HG02840 (cell line): ENCODE measurements around the gene LRP1.

Experiments used
- ATAC-seq: cut with Tn5 transposase; IDR thresholded peaks from one replicate; pipeline ENCODE4 v1.9.1; 2021; ENCODE audit warnings: mild to moderate bottlenecking, moderate library complexity, moderate number of reproducible peaks; ENCODE audit not compliant: unreplicated experiment, low FRiP score

Gene LRP1

DNA sequence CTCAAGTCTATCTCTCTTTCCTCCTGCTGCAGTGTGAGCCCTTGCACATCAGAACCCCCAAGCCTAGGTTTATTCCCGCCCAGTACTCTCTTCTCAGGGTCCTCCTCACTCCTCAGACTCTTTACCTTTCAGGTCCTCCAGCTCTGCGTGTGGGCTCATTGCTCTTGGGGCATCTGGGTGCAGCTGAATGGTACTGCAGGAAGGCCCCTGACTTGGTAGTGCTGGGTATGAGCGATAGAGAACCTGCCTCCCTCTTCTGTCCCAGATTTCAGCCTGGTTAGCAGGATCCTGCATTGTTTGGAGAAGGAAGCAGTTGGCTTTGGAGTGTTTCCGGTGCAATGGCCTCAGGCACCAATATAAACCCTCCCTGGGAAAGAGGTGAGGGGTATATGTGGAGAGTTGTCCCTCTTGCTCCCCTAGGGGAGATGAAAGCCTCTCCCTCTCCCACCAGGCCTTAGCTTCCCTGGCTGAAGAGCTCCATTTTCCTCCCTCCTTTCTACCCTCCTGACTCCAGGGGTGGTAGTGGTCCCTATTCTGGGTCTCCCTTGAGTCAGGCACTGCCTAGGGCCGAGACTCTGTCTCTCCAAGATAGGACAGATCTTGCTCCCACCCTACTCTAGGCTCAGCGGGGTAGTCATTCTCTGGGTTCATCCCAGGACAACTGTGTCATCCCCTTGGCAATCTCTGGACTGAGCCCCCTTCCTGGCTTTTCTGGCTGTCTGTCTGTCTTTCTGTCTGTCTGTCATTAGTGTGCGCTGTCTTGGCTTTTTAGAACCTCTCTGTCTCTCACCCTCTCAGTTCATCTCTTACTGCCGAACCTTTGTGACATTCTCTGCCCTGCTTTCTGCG is 3.8 kb downstream of the LRP1 start:
- ATAC-seq = no peak

DNA sequence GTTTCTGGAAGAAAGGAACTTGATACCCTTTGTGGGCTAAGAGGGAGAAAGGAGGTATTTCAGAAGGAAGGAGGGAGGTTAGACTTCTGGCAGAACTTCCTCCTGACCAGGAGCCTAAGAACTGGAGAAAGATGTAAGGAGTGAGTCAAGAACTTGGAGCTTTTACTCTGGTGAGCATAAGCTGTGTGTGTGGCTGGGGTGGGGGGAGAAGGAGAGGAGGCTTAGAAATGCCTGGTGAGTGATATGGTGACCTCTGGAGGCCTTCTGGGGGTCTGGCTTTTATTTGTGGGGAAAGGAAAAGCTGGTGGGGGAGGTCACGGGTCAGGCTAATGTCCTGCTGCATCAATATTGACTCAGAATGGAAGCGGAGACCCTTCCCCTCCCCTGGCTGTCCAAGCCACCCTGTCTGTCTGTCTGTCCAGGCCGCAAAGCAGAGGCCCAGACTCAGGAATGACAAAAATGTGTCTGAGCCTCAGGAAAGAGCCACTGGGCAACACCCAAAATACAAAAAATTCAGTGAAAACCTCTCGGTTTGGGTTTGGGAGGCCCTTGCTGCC is 4.8 kb downstream of the LRP1 start:
- no peak for ATAC-seq

DNA sequence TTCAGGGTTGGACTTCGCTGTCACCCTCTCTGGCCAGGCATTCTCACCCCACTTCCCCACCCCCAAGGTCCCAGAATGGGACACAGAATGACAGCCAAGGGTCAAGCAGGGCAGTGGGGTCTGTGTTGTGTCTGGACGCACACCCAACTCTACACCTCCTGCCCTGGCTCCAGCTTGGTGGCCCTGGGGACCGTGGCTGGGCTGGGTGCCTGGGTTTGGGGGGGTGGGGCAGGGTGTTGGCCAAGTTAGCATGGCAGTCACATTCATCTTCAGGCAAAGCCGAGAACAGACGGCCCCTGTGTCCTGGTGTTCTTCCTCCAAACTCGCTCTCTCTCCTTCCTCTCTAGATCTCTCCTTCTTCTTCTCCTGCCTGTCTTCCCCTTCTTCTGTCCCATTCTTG is 5.6 kb downstream of the LRP1 start:
- no peak for ATAC-seq

DNA sequence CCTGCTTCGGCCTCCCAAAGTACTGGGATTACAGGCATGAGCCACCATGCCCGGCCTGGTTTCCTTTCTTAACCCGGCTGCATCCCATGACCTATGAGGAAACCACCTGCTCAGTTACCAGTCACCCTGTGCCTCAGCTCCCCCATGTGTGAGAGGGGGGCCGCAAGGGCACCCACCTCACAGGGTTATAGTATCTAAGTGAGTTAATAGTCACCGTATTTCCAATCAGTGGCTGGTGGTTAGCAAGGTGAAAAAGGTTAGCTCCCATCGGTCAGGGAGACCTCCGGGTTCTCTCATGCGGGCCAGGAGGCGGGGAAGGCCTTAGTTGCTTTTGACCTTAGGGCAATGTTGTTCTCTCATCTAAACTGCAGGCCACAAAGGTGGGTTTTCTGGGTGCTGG is 6.7 kb downstream of the LRP1 start:
- no peak for ATAC-seq

DNA sequence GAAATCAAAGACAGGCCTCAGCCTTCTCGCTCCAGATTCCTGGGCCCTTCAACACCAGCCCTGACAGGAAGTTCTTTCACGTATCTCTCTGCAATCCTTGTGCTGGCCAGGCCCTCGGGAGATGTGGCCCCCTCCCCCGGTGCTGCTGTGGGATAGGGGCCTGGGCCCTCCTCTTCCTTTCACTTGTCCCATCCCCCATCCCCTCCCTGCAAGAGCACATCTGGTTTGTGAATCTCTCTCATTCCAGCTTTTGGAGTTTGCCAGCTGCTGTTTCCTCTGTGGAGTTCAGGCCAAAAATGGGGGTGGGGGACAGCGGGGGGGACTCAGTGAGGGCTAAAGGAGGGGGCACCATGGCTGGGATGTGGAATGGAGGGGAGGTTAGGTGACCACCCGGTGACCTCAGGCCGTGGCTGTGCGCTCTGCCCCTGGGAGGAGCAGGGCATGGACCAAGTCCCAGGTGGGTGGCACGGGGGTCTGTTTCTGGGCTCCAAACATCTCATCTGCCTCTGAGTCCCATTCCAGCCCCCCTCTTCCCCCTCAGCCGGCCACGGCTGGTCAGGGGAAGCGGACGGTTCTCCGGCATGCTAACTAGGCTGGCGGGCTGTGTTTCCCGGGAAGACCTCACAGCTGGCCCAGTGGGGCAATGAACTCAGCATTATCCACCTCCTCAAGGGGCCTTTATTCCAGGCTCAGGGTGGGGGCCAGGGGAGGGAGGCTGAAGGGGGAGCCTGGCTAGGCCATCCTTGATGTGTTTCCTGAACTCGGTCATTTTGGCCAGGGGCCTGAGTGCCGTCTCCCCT is 7.4 kb downstream of the LRP1 start:
- ATAC-seq = no peak

DNA sequence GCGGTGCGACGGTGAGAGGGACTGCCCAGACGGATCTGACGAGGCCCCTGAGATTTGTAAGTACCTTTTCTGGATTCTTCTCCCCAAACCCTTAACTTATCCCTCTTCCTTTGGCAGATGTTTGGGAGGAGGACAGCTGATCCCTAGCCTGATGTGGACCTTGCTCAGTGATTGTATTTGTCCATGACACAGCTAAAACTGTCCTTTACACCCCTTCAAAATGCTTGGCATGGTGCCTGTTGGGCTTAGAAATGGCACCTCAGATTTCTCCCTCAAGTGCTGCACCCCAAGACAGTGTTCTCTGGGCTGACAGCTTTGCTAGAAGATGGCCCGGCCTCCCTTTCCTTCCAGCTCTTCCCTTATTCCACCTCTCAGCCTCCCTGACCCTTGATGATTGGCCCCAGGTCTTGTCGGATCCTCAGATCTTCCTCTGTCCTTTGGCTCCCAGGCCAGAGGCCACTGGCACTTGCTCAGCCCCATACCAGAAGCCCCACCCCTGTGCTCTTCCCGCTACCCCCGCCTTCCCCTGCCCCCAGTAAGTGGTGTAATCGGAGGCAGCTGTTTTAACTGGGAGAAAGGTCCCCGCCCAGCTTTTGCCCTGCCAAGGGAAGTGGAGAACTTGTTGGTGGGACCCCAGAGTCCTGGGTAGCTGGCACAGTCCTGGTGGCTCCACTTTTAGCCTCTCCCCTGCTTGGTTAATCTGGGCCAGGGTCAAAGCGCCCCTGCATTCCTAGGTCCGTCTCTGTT is 10.4 kb downstream of the LRP1 start:
- no peak for ATAC-seq

DNA sequence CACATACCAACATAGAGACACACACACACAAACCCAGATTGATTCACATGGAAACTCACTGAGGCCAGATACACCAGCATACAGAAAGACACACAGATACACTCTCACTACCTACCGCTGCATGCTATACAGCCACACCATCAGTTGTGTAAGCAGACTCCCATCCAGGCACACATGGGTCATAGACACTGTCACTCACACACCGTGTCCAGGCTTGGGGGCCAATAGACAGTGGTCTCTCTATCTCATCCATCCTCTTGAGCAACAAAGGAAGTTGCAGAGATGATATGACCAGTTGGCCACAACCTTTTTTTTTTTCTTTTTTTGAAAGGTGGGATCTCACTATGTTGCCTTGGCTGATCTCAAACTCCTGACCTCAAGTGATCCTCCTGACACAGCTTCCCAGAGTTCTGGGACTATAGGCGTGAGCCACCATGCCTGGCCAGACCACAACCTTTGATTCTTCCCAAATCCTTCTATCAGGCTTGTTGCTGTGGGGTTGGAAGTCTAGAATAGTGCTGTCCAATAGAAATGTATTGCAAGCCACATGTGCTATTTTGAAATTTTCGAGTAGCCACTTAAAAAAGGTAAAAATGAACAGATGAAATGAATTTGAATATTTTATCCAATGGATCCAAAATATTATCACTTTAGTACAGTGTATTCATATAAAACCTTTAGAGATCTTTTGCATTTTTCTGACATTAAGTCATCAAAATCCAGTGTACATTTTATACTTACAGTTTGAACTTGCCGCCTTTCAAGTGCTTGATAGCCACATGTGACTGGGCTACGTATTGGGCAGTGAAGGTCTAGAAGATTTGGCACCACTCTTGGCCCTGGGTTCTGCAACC is 11.7 kb downstream of the LRP1 start:
- no peak for ATAC-seq

DNA sequence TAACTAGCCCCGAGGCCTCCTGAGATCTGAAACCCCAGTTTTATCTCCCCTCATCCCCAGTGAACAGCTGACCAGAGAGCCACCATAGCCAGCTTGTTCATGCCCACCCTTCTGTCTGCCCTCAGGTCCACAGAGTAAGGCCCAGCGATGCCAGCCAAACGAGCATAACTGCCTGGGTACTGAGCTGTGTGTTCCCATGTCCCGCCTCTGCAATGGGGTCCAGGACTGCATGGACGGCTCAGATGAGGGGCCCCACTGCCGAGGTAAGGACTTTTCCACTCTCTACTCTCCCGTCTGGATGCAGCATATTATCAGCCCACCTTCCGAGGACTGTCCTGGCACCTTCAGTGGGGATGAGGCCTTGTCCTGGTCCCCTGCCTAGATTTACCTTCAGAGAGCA is 13.0 kb downstream of the LRP1 start:
- ATAC-seq = no peak

DNA sequence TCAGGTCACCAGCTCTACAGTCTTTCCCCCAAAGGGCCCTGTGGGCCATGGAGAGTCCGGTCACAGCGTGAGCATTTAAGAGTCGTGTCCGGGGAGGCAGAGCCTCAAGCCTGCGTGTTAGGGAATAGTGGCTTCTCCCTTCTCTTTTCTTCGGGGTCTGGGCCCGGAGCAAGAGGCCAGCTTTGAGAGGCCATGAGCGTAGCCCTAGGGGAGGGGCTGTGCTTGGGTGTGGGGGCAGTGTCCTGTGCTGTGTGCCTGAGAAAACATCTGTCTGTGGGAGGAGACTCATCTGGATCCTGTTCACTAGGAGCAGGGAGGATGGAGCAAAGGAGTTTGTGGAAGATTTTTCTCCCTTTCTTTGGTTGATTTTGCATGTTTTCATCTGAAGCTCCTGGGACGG is 13.8 kb downstream of the LRP1 start:
- no peak for ATAC-seq

DNA sequence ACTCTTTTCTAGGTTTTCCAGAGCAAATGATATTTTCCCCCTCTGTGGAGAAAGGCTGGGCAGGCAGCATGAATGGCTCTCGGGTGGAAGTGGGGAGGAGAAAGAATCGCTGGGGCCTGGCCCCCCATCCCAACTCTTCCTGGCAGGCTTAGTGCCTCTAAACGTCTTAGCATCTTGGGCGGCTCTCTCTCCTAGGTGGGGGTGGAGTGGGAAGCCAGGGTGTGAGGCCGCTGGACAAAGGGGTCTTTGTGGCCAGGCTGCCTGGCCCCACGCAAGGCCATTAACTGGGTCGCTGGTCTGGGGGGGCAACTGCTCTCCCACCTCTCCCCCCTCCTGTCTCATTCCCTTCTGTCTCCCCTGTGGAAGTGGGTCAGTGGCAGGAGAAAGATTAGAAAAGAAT is 14.4 kb downstream of the LRP1 start:
- ATAC-seq = no peak

DNA sequence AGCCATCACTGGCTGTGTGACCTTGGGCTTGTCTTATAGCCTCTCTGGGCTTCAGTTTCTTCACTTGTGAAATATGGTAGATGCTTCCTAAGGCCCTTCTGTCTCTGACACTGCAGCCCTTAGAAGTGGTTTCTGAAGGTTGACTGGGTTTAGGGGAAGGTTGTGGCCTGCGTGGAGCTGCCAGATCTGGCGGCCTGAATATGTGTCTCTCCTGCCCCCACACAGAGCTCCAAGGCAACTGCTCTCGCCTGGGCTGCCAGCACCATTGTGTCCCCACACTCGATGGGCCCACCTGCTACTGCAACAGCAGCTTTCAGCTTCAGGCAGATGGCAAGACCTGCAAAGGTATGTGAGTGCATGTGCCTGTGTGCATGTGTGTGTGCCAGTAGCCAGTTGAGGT is 15.2 kb downstream of the LRP1 start:
- ATAC-seq = no peak

DNA sequence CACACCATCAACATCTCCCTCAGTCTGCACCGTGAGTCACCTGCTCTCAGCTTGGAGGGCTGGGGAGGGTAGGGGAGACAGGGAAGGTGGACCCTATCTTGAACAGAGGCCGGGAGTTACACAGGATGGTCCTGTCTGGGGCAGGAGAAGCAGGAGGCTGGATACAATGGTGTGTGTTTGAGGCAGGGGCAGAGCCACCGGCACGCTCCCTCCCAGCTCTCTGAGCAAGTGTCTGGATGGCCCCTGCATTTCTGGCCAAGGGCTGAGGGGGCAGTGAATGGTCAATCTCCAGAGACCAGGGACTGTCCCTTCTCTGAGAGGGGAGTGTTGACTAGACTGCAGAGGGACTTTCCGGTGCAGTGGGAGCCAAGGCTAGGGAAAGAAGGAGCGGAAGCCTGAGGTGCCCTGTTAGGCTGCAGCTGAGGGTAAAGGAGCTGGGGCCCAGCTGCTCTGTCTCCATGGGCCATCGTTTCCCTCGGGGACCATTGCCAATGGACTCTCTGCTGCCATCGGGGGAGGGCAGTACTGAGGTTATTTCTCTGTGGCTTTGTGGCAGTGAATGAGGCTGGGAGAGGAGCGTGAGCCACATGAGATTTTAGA is 17.3 kb downstream of the LRP1 start:
- ATAC-seq = no peak

DNA sequence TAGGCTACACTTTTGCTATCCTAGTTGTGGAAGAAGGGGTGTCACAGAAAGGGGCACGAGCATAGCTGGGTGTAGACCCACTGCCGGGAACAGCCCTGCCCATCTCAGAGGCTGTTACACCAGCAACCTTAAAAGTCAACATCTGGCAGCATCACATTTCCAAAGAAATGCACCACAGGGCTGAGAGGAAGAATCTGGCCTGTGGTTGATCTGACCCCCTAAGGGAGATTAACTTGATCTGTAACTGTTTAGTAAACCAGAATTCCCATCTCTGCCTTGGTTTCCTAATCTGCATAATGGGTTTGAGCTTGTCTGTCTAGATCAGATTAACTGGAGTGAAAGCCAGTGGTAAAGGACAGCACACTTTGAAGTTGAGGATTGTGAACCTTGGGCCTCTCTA is 17.8 kb downstream of the LRP1 start:
- no peak for ATAC-seq

DNA sequence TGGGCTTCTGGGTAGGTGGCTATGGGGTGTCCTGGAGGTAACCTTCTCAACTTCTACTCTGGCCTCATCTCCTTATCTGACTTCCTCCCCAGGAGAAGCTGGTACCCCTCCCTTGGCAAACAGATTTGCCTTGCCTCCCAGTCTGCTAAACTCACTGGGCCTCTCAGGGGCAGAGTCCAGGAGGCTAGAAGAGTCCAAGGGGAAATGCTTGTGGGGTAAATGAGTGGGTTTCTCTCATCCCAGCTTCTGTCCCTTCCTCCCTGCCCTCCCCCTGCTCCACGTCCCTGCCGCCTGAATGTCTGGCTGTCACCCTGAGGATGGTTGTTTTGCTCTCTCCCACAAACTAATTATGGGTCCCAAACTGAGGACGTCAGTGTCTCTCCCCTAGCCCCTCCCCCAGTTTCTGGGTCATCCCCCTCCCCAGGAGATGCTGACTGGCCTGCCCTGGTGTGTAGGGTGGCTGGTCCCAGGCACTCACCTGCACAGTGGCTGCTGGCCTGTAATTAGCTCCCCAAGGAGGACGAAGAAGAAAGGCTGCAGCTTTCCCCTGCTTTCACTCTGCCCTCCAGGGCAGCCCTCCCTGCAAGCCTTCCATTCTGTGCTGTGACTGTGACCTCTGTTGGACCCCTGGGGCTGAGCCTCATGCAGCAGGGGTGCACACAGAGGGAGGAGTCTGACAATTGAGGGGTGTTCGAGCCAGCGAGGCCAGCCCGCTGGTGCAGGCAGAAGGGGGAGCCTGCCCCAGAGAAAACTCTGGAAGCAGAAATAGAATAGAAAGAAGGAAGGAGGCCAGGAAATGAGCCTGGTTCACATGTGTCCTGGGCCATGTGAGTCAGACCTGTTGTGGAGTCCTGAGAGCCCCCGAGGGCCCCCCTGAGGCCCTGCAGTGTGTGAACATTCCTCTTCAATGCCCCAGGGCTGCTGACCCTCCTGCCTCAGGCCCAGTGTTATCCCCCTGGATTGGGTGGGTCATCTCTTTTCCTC is 19.0 kb downstream of the LRP1 start, which contains the start of gene LRP1-AS:
TSS of gene LRP1-AS (minus strand) at position 659 of the 984 bp plus-strand sequence.
- no peak for ATAC-seq

DNA sequence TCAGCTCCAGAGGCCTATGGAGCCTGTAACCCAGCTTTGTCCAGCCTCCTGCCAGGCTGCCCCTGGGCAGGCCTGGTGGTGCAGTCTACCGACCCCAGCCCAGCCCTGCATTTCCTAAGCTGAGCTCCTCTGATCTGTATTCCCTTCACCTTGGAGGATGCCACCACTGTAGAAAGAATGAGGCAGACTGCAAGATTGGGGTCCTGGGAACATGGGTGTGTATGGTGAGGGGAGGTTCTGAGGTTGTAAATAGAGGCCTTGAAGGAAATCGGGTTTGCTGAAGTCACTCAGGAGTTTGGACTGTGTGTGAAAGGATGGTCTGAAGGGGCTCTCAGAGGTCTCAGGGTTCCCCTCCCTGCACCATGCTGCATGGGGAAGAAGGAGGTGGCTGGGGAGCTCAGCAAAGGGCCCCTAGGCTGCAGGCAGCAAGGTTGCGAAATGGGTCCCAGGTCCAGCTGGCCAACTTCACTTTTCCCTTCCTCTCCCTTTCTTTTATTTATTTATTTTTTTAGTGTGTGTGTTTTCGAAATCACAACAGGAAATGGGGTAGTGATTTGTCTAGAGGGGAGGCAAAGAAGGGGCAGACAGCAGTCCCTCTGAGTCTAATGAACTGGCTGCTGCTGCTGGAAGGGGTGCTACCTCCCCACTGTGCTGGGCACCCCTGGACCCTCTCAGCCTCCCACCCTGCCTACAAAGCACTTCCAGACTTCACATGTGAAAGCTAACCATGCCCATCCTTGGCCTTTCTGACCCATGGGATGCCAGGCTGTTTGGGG is 20.4 kb downstream of the LRP1 start:
- no peak for ATAC-seq

DNA sequence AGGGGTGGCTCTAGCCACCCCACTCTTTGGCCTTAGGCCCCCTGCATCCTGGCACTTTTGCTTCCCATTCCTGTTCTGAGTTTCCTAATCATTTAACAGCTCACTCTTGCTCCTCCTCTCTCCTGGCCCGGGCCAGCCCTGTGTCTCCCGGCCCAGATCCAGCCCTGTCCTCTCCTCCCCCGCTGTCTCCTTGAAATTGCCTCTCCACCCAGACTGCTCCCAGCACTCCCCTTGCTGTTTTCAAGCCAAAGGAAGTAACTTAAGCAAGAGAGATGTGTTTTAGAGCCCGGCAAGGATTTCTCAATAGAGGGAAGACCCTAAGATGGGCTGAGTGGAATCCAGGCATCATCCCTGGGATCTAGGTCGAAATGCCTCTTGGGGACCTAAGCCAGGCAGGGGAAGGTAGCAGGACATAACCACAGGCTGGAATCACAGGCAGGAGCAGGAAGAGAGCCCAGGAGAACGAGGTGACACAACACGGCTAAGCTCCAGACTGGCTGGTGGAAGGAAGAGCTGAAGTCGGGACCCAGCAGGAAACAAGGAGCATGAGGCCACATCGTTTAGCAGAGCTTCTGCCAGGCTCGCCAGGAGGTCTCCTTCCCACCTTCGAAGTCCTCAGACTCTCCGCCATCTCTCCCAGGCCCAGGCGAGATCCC is 21.1 kb downstream of the LRP1 start:
- ATAC-seq = no peak

DNA sequence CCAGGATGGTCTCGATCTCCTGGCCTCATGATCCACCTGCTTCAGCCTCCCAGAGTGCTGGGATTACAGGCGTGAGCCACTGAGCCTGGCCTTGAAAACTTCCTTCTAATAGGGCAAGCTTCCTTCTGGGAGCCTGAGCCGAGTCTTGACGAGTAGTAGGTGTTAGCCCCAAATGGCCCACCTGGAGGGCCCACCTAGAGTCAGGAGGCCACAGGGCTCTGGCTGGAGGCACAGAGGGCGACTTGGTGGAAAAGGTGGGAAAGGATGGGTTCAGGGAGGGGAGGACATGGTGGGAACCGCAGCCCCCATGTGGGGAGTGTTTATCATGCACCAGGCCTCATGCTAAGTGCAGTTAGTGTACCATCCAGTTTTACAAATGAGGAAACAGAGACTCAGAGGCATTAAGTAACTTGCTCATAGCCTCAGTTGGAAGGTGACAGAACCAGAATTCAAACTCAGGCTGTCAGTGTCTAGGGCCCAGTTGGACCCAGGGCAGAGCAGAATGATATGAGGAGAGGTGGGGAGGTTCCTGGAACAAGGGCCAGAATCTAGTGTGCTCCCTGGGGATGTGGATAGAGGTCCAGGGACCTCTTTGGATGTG is 22.2 kb downstream of the LRP1 start:
- ATAC-seq = no peak
